Measurements from ENCODE around the gene DNAJC5.

DNAJC5 gene

GRCh38 chr20:63942250-63942951 lies 47.5 kb downstream of the DNAJC5 start:
- Histone ChIP-seq H3K9me3 (ENCODE audit: control insufficient read depth, insufficient read depth, low read length) (no peaks in the 10 kb centered on the region), H3K4me1 (ENCODE audit: insufficient read depth, low read length) (peaks cover 8% of the 10 kb centered on the region; the same call in 1 of the 2 replicates), H3K9ac (ENCODE audit: low read depth, low read length) (peak overlapping the region; percentile 22; the same call in 1 of the 2 replicates), H3K36me3 (ENCODE audit: insufficient read depth, low read length) (no peaks in the 10 kb centered on the region)

- H3K9ac ChIP-seq (ENCODE audit: low read depth, low read length), result no peak overlapping the region
- H3K36me3 ChIP-seq (ENCODE audit: insufficient read depth, low read length), result no peaks in the 10 kb centered on the region
Measured at GRCh38 chr20:63942969-63943807, 48.3 kb downstream of the DNAJC5 start.

DNA sequence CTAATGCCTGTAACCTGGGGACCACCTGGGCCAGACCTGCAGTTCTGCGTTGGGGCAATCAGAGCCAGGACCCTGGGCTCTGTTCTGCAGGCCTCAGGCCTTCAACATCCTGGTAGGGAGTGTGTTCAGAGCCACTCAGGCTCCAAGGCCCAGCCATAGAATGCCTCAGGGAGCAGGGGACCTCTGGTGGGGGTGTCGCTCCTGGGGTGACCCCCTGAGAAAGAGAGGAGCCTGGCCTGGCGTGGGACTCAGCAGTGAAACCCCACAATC lies 48.8 kb downstream of the DNAJC5 start:
- Histone ChIP-seq H3K36me3 (ENCODE audit: insufficient read depth, low read length) (no peaks in the 10 kb centered on the region), H3K9ac (ENCODE audit: low read depth, low read length) (no peak overlapping the region), H3K9me3 (ENCODE audit: control insufficient read depth, insufficient read depth, low read length) (no peaks in the 10 kb centered on the region), H3K4me1 (ENCODE audit: insufficient read depth, low read length) (peaks cover 9% of the 10 kb centered on the region; the same call in 1 of the 2 replicates)

More at GRCh38 chr20:63942969-63943807, 48.3 kb downstream of the DNAJC5 start:
- Histone ChIP-seq H3K4me1 (ENCODE audit: insufficient read depth, low read length) (peaks cover 8% of the 10 kb centered on the region; the same call in 1 of the 2 replicates), H3K9me3 (ENCODE audit: control insufficient read depth, insufficient read depth, low read length) (no peaks in the 10 kb centered on the region)

DNA sequence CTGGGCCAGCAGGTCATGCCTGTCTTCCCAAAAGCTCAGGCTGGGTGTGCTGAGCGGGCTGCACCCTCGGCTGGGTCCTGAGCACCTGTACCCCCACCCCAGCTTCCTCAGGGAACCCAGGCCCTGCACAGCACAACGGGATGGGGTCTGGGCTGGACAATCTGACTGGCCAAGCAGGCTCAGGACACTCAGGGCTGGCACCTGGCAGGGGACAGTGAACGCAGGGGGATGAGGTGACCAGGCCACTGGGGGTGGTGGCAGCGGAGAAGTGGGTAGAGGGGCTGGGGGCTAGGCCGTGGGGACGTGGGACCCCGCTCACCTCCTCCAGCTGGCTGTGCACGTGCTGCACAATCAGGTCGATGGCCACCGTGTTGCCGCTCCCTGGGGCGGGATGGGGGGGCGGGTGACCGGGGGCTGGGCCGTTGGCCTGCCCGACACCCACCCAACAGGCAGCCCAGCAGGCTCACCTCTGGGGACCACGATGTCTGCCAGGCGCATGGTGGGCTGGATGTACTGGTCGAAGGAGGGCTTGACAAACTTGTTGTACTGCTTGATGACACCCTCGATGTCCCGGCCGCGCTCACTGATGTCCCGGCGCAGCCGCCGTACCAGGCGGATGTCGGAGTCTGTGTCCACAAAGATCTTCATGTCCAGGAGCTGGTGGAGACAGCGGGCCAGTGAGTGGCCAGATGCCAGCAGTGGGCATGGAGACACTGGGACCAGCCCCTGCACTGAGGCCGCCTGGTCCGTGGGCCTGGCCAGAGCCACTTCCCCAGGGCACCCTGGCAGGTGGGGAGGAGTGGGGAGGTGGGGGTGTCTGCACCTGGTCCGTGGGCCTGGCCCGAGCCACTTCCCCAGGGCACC lies 49.4 kb downstream of the DNAJC5 start:
- H3K9me3 ChIP-seq (ENCODE audit: control insufficient read depth, insufficient read depth, low read length), result no peaks in the 10 kb centered on the region
- H3K36me3 ChIP-seq (ENCODE audit: insufficient read depth, low read length), result no peaks in the 10 kb centered on the region
- H3K9ac ChIP-seq (ENCODE audit: low read depth, low read length), result no peak overlapping the region
- peaks cover 12% of the 10 kb centered on the region; the same call in 1 of the 2 replicates for H3K4me1 ChIP-seq (ENCODE audit: insufficient read depth, low read length)

GRCh38 chr20:63945031-63945658 lies 50.2 kb downstream of the DNAJC5 start:
- no peaks in the 10 kb centered on the region for H3K9me3 ChIP-seq (ENCODE audit: control insufficient read depth, insufficient read depth, low read length)
- no peak overlapping the region for H3K9ac ChIP-seq (ENCODE audit: low read depth, low read length)
- peaks cover 16% of the 10 kb centered on the region; the same call in 1 of the 2 replicates for H3K4me1 ChIP-seq (ENCODE audit: insufficient read depth, low read length)
- H3K36me3 ChIP-seq (ENCODE audit: insufficient read depth, low read length), result no peaks in the 10 kb centered on the region

DNA sequence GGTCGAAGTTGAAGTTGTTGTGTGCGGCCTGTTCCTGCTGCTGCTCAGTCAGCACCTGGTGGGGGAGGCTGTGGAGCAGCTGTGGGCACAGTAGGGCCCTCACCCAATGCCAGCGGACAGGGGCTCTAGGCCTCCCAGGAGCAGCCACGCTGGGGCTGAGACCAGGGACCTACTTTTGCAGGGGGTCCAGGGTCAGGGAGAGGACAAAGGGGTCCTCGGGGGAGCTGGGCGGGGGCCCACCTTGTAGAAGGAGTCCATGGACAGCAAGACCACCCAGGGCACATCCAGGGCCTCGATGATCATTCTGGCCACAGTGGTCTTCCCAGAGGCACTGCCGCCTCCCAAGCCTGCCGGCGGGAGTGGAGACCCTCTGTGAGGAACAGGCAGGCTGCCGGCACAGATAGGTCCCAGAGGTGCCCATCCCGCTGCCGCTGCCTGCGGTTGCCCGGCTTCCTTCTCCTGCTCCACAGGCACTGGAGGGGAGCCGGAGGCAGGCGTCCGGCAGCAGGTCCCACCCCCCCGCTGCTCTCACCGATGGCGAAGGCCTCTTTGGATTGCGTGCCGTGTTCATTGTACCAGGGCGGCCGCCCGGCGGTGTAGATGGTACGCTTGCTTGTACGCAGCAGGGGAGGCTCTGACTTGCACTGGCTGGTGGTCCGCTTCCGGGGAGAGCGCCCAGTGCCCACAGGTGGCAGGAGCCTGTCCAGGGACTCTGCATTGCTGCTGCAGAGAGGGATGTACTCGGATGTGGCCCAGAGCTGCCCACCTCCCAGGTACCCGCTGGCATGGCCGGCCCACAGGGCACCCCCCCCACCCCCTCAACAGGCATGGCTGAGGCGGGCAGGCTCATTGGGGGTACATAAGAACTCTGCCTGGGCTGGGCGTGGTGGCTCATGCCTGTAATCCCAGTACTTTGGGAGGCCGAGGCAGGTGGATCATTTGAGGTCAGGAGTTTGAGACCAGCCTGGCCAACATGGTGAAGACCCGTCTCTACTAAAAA lies 51.3 kb downstream of the DNAJC5 start:
- Histone ChIP-seq H3K36me3 (ENCODE audit: insufficient read depth, low read length) (no peaks in the 10 kb centered on the region), H3K9me3 (ENCODE audit: control insufficient read depth, insufficient read depth, low read length) (no peaks in the 10 kb centered on the region), H3K4me1 (ENCODE audit: insufficient read depth, low read length) (peaks cover 16% of the 10 kb centered on the region; the same call in 1 of the 2 replicates), H3K9ac (ENCODE audit: low read depth, low read length) (no peak overlapping the region)

DNA sequence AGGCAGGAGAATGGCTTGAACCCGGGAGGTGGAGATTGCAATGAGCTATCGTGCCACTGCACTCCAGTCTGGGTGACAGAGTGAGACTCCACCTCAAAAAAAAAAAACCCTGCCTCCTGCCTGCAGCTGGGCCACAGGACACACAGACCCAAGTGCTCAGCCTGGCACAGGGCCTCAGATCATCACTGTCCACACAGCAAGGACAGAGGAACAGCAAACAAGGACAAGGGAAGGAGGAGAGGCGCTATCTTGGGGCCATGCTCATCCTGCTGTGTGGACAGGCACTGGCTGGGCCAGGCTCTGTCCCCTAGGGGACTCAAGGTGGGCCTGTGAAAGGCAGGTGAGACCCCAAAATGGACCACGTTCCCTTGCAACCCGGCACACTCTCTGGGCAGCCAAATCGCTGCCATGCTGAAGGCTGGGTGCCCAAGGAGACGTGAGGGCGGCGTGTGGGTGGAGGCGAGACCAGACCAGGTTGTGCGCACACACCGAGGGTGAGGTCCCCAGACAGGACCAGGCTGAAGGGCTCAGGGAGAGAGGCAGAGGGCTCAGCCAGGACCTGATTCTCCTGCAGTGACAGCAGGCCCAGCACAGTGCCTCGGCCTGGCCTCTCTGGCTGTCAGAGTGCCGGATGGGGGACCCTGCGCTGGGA lies 52.2 kb downstream of the DNAJC5 start:
- Histone ChIP-seq H3K9me3 (ENCODE audit: control insufficient read depth, insufficient read depth, low read length) (no peaks in the 10 kb centered on the region), H3K4me1 (ENCODE audit: insufficient read depth, low read length) (peaks cover 16% of the 10 kb centered on the region; the same call in 1 of the 2 replicates), H3K36me3 (ENCODE audit: insufficient read depth, low read length) (no peaks in the 10 kb centered on the region), H3K9ac (ENCODE audit: low read depth, low read length) (no peak overlapping the region)

GRCh38 chr20:63947638-63948456 lies 52.9 kb downstream of the DNAJC5 start:
- Histone ChIP-seq H3K4me1 (ENCODE audit: insufficient read depth, low read length) (peaks cover 14% of the 10 kb centered on the region; the same call in 1 of the 2 replicates), H3K36me3 (ENCODE audit: insufficient read depth, low read length) (no peaks in the 10 kb centered on the region), H3K9me3 (ENCODE audit: control insufficient read depth, insufficient read depth, low read length) (no peaks in the 10 kb centered on the region), H3K9ac (ENCODE audit: low read depth, low read length) (no peak overlapping the region)

- Histone ChIP-seq H3K36me3 (ENCODE audit: insufficient read depth, low read length) (no peaks in the 10 kb centered on the region), H3K9ac (ENCODE audit: low read depth, low read length) (no peak overlapping the region), H3K4me1 (ENCODE audit: insufficient read depth, low read length) (peaks cover 8% of the 10 kb centered on the region; the same call in 1 of the 2 replicates), H3K9me3 (ENCODE audit: control insufficient read depth, insufficient read depth, low read length) (no peaks in the 10 kb centered on the region)
Measured at GRCh38 chr20:63950701-63951397, 55.9 kb downstream of the DNAJC5 start.

DNA sequence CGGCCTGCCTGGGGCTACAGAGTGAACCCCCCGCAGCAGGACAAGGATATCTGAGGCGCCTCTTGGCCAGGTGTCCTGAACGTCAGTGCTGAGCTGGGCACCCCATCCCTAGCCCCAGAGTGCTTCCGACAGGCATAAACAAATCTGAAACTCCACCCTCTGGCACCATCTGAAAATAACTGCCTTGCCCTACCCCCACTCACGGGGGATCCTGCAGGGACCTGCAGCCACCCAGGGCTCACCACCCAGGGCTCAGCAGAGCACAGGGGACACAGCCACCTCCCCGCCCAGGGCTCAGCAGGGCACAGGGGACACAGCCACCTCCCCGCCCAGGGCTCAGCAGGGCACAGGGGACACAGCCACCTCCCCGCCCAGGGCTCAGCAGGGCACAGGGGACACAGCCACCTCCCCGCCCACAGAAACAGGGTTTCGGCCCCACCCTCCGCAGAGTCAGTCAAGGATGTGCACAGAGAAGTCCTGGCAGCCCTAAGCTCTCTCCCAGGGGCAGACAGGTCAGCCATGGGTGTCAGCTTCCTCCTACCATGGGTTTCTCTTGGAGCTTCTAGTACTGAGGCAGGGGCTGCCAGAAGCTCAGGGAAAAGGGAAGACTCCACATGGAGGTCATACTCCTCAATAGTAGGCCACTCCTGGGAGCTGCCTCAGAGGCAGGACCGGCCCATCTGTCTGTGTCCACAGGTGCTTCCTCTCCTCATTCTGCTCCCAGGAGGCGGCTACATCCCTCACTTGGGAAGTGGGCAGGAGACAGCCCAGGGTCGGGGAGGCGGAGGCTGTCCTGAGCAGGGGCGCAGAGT lies 56.7 kb downstream of the DNAJC5 start:
- H3K9me3 ChIP-seq (ENCODE audit: control insufficient read depth, insufficient read depth, low read length), result no peaks in the 10 kb centered on the region
- H3K9ac ChIP-seq (ENCODE audit: low read depth, low read length), result no peak overlapping the region

GRCh38 chr20:63952210-63952535 lies 57.2 kb downstream of the DNAJC5 start:
- Histone ChIP-seq H3K9ac (ENCODE audit: low read depth, low read length) (no peak overlapping the region), H3K9me3 (ENCODE audit: control insufficient read depth, insufficient read depth, low read length) (no peaks in the 10 kb centered on the region), H3K36me3 (ENCODE audit: insufficient read depth, low read length) (no peaks in the 10 kb centered on the region), H3K4me1 (ENCODE audit: insufficient read depth, low read length) (peaks cover 8% of the 10 kb centered on the region; the same call in 1 of the 2 replicates)

More for the DNA sequence above, 56.7 kb downstream of the DNAJC5 start:
- Histone ChIP-seq H3K36me3 (ENCODE audit: insufficient read depth, low read length) (no peaks in the 10 kb centered on the region), H3K4me1 (ENCODE audit: insufficient read depth, low read length) (peaks cover 8% of the 10 kb centered on the region; the same call in 1 of the 2 replicates)
